H1 (cell line): ENCODE measurements around the gene ABCA1. TPM values are rescaled to one million over a fixed set of nuclear protein-coding genes. Genes with fewer than 3 reads are reported as not detected.

Experiments used
- CTCF ChIA-PET: fragments of 300-600 bp; sonication (Branson Sonifier 250); formaldehyde crosslinking; loops from one replicate; lab custom pipeline; 2021; ENCODE audit not compliant: partially characterized antibody; lab: Charles Lee
- POLR2A ChIA-PET: fragments of 300-600 bp; sonication (Branson Sonifier 250); formaldehyde crosslinking; loops from one replicate; lab custom pipeline; 2021; ENCODE audit warnings: inconsistent platforms; ENCODE audit not compliant: partially characterized antibody; lab: Charles Lee
- DNase-seq, 2 experiments: peaks; one replicate each; pipeline versions ENCODE4 v3.0.0 to v3.0.0-alpha.2; 2010 to 2022; ENCODE audit warnings: low spot score in 2 of 2, low read depth in 1 of 2, mixed read lengths in 1 of 2
- FAIRE-seq: peaks from 2 replicates; lab custom pipeline; 2011; peaks lifted over from hg19 to GRCh38; lab: Jason Lieb, UNC
- H2AFZ ChIP-seq: 2 replicates; pipeline ENCODE4 v1.8.1; 2012; ENCODE audit warnings: low read length, inconsistent platforms
- H2AK5ac ChIP-seq: 2 replicates; pipeline ENCODE4 v1.6.1; 2013; ENCODE audit warnings: low read depth, low read length
- H2BK120ac ChIP-seq: replicated peaks from 2 replicates; pipeline ENCODE3; 2013; ENCODE audit warnings: low read depth, low read length, inconsistent platforms
- H2BK12ac ChIP-seq: 2 replicates; pipeline ENCODE4 v1.6.1; 2013; ENCODE audit warnings: low read depth, low read length
- H2BK15ac ChIP-seq: 2 replicates; pipeline ENCODE4 v1.6.1; 2013; ENCODE audit warnings: low read length
- H2BK20ac ChIP-seq: 2 replicates; pipeline ENCODE4 v1.6.1; 2013; ENCODE audit warnings: low read length
- H2BK5ac ChIP-seq: 2 replicates; pipeline ENCODE4 v1.6.1; 2013; ENCODE audit warnings: low read depth, low read length
- H3K14ac ChIP-seq: 2 replicates; pipeline ENCODE4 v1.6.1; 2013; ENCODE audit warnings: inconsistent platforms; ENCODE audit not compliant: insufficient read length
- H3K18ac ChIP-seq: 2 replicates; pipeline ENCODE4 v1.6.1; 2013; ENCODE audit warnings: low read length; ENCODE audit errors: extremely low read depth
- H3K23ac ChIP-seq: 2 replicates; pipeline ENCODE4 v1.6.1; 2013; ENCODE audit warnings: inconsistent platforms; ENCODE audit not compliant: insufficient read length
- H3K23me2 ChIP-seq: 2 replicates; pipeline ENCODE4 v1.6.1; 2013; ENCODE audit warnings: low read depth, low read length
- H3K27ac ChIP-seq: 2 replicates; pipeline ENCODE4 v1.6.1; 2011; ENCODE audit warnings: low read depth, low read length, inconsistent platforms
- H3K27me3 ChIP-seq, 4 experiments: replicated peaks in 1 of 4; 1 replicate in 1 of 4; 2 replicates in 3 of 4; pipeline versions ENCODE4 v1.6.1 to v1.8.1; 2011 to 2013; ENCODE audit warnings: low read length in 3 of 4, mild to moderate bottlenecking in 3 of 4, inconsistent platforms in 2 of 4, mixed read lengths in 2 of 4, moderate library complexity in 1 of 4; ENCODE audit not compliant: control insufficient read depth in 3 of 4, insufficient read depth in 3 of 4; ENCODE audit errors: extremely low read depth in 1 of 4
- H3K36me3 ChIP-seq, 4 experiments: 2 replicates each; pipeline versions ENCODE4 v1.6.1 to v1.8.1; 2011 to 2013; ENCODE audit warnings: mild to moderate bottlenecking in 4 of 4, low read length in 3 of 4, moderate library complexity in 2 of 4, control low read depth in 1 of 4, inconsistent platforms in 1 of 4; ENCODE audit not compliant: insufficient read depth in 4 of 4, control insufficient read depth in 2 of 4
- H3K4ac ChIP-seq: replicated peaks from 2 replicates; pipeline ENCODE3; 2013; ENCODE audit warnings: low read length, low read depth, mixed read lengths, inconsistent platforms; ENCODE audit not compliant: insufficient read length
- H3K4me1 ChIP-seq, 4 experiments: replicated peaks in 1 of 4; 1 replicate in 1 of 4; 2 replicates in 3 of 4; pipeline versions ENCODE4 v1.6.1 to v1.8.1; 2011 to 2013; ENCODE audit warnings: low read length in 3 of 4, inconsistent platforms in 2 of 4, mixed read lengths in 1 of 4; ENCODE audit not compliant: insufficient read depth in 4 of 4, control insufficient read depth in 3 of 4
- H3K4me2 ChIP-seq, 2 experiments: 2 replicates each; pipeline versions ENCODE4 v1.6.1 to v1.8.1; 2011 to 2013; ENCODE audit warnings: low read depth in 2 of 2, low read length in 2 of 2, control low read depth in 1 of 2, inconsistent platforms in 1 of 2, mild to moderate bottlenecking in 1 of 2; ENCODE audit not compliant: insufficient read depth in 1 of 2
- H3K4me3 ChIP-seq, 4 experiments: fragments of 200-600, 300-600 bp in 1 of 4; sonication (generic), shearing (Covaris generic), sonication (Bioruptor Twin) in 1 of 4; 2 replicates each; pipeline versions ENCODE4 v1.5.1 to v1.8.1; 2011 to 2016; ENCODE audit warnings: low read length in 4 of 4, low read depth in 3 of 4, control low read depth in 2 of 4, inconsistent platforms in 2 of 4, mild to moderate bottlenecking in 2 of 4, mixed read lengths in 1 of 4, moderate library complexity in 1 of 4; ENCODE audit not compliant: insufficient read depth in 2 of 4; ENCODE audit errors: extremely low read depth in 1 of 4
- H3K56ac ChIP-seq: replicated peaks from 2 replicates; pipeline ENCODE3; 2013; ENCODE audit warnings: low read depth, mild to moderate bottlenecking, mixed read lengths, low read length, inconsistent platforms; ENCODE audit not compliant: insufficient read length
- H3K79me1 ChIP-seq: 2 replicates; pipeline ENCODE4 v1.6.1; 2013; ENCODE audit warnings: low read depth, low read length, control low read depth
- H3K79me2 ChIP-seq, 2 experiments: 2 replicates each; pipeline versions ENCODE4 v1.6.1 to v1.8.1; 2012 to 2013; ENCODE audit warnings: low read length in 2 of 2, mild to moderate bottlenecking in 2 of 2, inconsistent platforms in 1 of 2; ENCODE audit not compliant: insufficient read depth in 2 of 2, control insufficient read depth in 1 of 2
- H3K9ac ChIP-seq, 4 experiments: replicated peaks in 1 of 4; 1 replicate in 1 of 4; 2 replicates in 3 of 4; pipeline versions ENCODE4 v1.6.1 to v1.8.1; 2011 to 2013; ENCODE audit warnings: low read depth in 3 of 4, low read length in 3 of 4, control low read depth in 2 of 4, mild to moderate bottlenecking in 2 of 4, moderate library complexity in 2 of 4, inconsistent platforms in 1 of 4; ENCODE audit errors: extremely low read depth in 1 of 4
- H3K9me3 ChIP-seq, 2 experiments: 2 replicates each; pipeline versions ENCODE4 v1.6.1 to v1.8.1; 2012 to 2013; ENCODE audit warnings: mild to moderate bottlenecking in 2 of 2, moderate library complexity in 2 of 2, control low read depth in 1 of 2, inconsistent platforms in 1 of 2, low read depth in 1 of 2, low read length in 1 of 2, mixed read lengths in 1 of 2; ENCODE audit not compliant: insufficient read depth in 2 of 2
- H4K20me1 ChIP-seq, 2 experiments: replicated peaks in 1 of 2; 2 replicates each; pipeline versions ENCODE3 to v1.8.1; 2011 to 2013; ENCODE audit warnings: inconsistent platforms in 2 of 2, low read length in 2 of 2, mild to moderate bottlenecking in 1 of 2; ENCODE audit not compliant: insufficient read depth in 2 of 2, control insufficient read depth in 1 of 2
- H4K5ac ChIP-seq: 2 replicates; pipeline ENCODE4 v1.6.1; 2013; ENCODE audit warnings: low read length, low read depth, mixed read lengths, inconsistent platforms; ENCODE audit not compliant: insufficient read length
- H4K8ac ChIP-seq: 2 replicates; pipeline ENCODE4 v1.8.0; 2013; ENCODE audit warnings: mild to moderate bottlenecking, moderate library complexity, low read length, inconsistent platforms; ENCODE audit not compliant: insufficient read depth; ENCODE audit errors: extremely low read depth
- H4K91ac ChIP-seq: replicated peaks from 2 replicates; pipeline ENCODE3; 2013; ENCODE audit warnings: low read length, mixed read lengths, inconsistent platforms; ENCODE audit not compliant: insufficient read length
- BACH1 ChIP-seq: IDR thresholded peaks from 2 replicates; pipeline ENCODE4 v1.6.1; 2012; ENCODE audit warnings: low read length, improper control_type of control experiment
- EGR1 ChIP-seq: IDR thresholded peaks from 2 replicates; pipeline ENCODE4 v1.6.1; 2011; ENCODE audit warnings: low read depth, low read length, borderline replicate concordance
- NRF1 ChIP-seq: IDR thresholded peaks from 2 replicates; pipeline ENCODE4 v1.6.1; 2011; ENCODE audit warnings: mild to moderate bottlenecking, low read depth, low read length, improper control_type of control experiment
- POU5F1 ChIP-seq: IDR thresholded peaks from 2 replicates; pipeline ENCODE4 v1.6.1; 2011; ENCODE audit warnings: low read depth, mild to moderate bottlenecking, low read length, moderate library complexity
- SIN3A ChIP-seq, 2 experiments: IDR thresholded peaks in 1 of 2; conservative IDR thresholded peaks in 1 of 2; 2 replicates each; pipeline ENCODE4 v1.6.1; 2011 to 2012; ENCODE audit warnings: low read length in 2 of 2, improper control_type of control experiment in 1 of 2, low read depth in 1 of 2, mild to moderate bottlenecking in 1 of 2
- SUZ12 ChIP-seq: fragments of 200-600 bp; sonication (generic); IDR thresholded peaks from 2 replicates; pipeline ENCODE4 v1.6.1; 2012; ENCODE audit warnings: mild to moderate bottlenecking, inconsistent platforms, low read length, moderate library complexity, mixed read lengths
- TCF12 ChIP-seq: IDR thresholded peaks from 2 replicates; pipeline ENCODE4 v1.6.1; 2011; ENCODE audit warnings: low read depth, mild to moderate bottlenecking, low read length
- WGBS, 2 experiments: shearing (Covaris generic) in 1 of 2; methylation state at CpG; one replicate each; pipeline versions ENCODE4 v1.1.6 to v1.1.7; 2013 to 2015; ENCODE audit warnings: low lambda C conversion rate in 2 of 2, mixed read lengths in 2 of 2, inconsistent platforms in 1 of 2, low coverage in 1 of 2, missing lambda C conversion rate in 1 of 2; ENCODE audit not compliant: insufficient replicate concordance in 2 of 2, insufficient coverage in 1 of 2, insufficient read length in 1 of 2; ENCODE audit errors: extremely low coverage in 1 of 2, missing lambda C conversion rate in 1 of 2; 5-methylcytosine and 5-hydroxymethylcytosine counted together
- polyA plus RNA-seq, 7 experiments: library from polyadenylated mRNA; depleted of rRNA in 3 of 7; stranded (reverse) in 5 of 7; unstranded in 2 of 7; fragments of >200 nt in 5 of 7; fragments of 200-250 nt in 2 of 7; gene quantifications; 1 replicate in 5 of 7; 2 replicates in 1 of 7; 4 replicates in 1 of 7; pipeline versions ENCODE4 v1.2.1 to v1.2.3, GENCODE V29; 2011 to 2013; ENCODE audit warnings: missing spikeins in 2 of 7, mixed read lengths in 2 of 7
- total RNA-seq: library from RNA; stranded (reverse); fragmentation: NEBNext Ultra II Directional; extraction: Animal tissue kit (Norgen Biotek cat#: 25700); gene quantifications from 2 replicates; pipeline ENCODE4 v1.2.1, GENCODE V29; 2021

The ABCA1 gene
- total and polyA plus RNA-seq, 2 of the 8 experiments (the other 6 are each of a cell fraction or from before 2014, with no cell fraction given), result 6.9 to 7.8 TPM

GRCh38 chr9:104866191-104866590 is 61.8 kb downstream of the ABCA1 start:
- POLR2A ChIA-PET, result no interaction called here
- H3K9me3 ChIP-seq, result no peaks in the 10 kb centered on the region
- peak overlapping the region; percentile 68; the same call in 1 of the 2 replicates for H4K8ac ChIP-seq
- no peak overlapping the region for H3K9ac ChIP-seq
- no peak overlapping the region for H3K56ac ChIP-seq
- no peak overlapping the region for H3K4me3 ChIP-seq
- no peak overlapping the region for H3K27ac ChIP-seq
- WGBS, 2 experiments, result 100% methylated on average over 1 of the region's 1 CpG; no CpG with 5 or more reads in 1 of the 2 experiments
- H2BK5ac ChIP-seq, result no peak overlapping the region
- TF ChIP-seq BACH1, result no peak
- no peak for TF ChIP-seq POU5F1
- TF ChIP-seq SUZ12, result no peak
- TF ChIP-seq EGR1, result no peak
- no peak for TF ChIP-seq TCF12
- TF ChIP-seq NRF1, result no peak
- TF ChIP-seq SIN3A (conservative IDR thresholded peaks at IDR 0.05 in 1 of 2, IDR thresholded peaks at IDR 0.05 in 1 of 2; ENCODE audit: low read depth in 1 of 2, low read length in 2 of 2), result no peak
- TF ChIP-seq, all 59 proteins: peak for 0
- Histone ChIP-seq H3K4me2 (no peak overlapping the region), H3K23me2 (no peaks in the 10 kb centered on the region), H3K4ac (no peak overlapping the region), H3K36me3 (no peaks in the 10 kb centered on the region), H3K18ac (no peak overlapping the region), H3K14ac (no peak overlapping the region), H3K79me1 (peaks cover 2% of the 10 kb centered on the region; the same call in 1 of the 2 replicates), H3K27me3 (no peaks in the 10 kb centered on the region), H4K5ac (no peak overlapping the region), H2AK5ac (no peak overlapping the region), H3K79me2 (no peaks in the 10 kb centered on the region), H2AFZ (no peak overlapping the region), H3K4me1 (peaks cover 20 to 45% (median 37%) of the 10 kb centered on the region in 4 experiments), H2BK15ac (no peak overlapping the region), H3K23ac (no peak overlapping the region), H4K91ac (no peak overlapping the region), H2BK120ac (no peak overlapping the region), H2BK12ac (no peak overlapping the region), H2BK20ac (no peak overlapping the region), H4K20me1 (peaks cover 0 to 2% of the 10 kb centered on the region in 2 experiments)
- DNase-seq (no peak), FAIRE-seq (no peak)
- CTCF ChIA-PET, result no interaction called here
